GM23248 (cell line): Measurements from ENCODE around the gene CACNB3.

ENCODE experiments used
- EZH2 ChIP-seq: fragments of 200-600 bp; sonication (generic); IDR thresholded peaks from 2 replicates; pipeline ENCODE4 v1.6.1; 2018; ENCODE audit warnings: antibody characterized with exemption, mild to moderate bottlenecking; ENCODE audit not compliant: insufficient read depth, poor library complexity, severe bottlenecking
- EZH2phosphoT487 ChIP-seq: fragments of 200-600 bp; sonication (generic); IDR thresholded peaks from 2 replicates; pipeline ENCODE4 v1.6.1; 2018; ENCODE audit warnings: antibody characterized with exemption, moderate library complexity, mild to moderate bottlenecking, low read depth; ENCODE audit not compliant: insufficient read depth

DNA sequence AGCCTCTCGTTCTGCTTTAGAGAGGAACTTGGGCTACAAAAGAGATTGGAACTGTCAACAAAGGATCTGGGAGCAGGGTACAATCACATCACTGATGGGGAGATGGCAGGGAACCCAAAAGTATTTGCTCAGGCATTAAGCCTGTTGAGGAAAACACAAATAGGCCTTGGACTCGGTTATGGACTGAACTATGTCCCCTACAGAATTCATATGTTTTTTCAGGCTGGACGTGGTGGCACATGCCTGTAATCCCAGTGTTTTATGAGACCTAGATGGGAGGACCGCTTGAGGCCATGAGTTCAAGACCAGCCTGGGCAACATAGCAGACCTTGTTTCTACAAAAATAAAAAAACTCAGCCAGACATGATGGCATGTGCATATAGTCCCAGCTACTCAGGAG, 19.8 kb downstream of the CACNB3 start:
- TF ChIP-seq EZH2 (no peak), EZH2phosphoT487 (no peak)
